B cell (primary cell): ENCODE measurements around the gene AGBL4. TPM values are rescaled to one million over a fixed set of nuclear protein-coding genes. Genes with fewer than 3 reads are reported as not detected.

ENCODE experiments used
- ATAC-seq: fragments of 200-7000 bp; cut with Tn5 transposase; one replicate; pipeline ENCODE4 v1.10.0; 2021; ENCODE audit warnings: low read depth, mild to moderate bottlenecking, moderate number of reproducible peaks, moderate library complexity
- CTCF ChIA-PET: fragments of 350-600 bp; sonication (Branson Sonifier 250); formaldehyde crosslinking; loops from one replicate; lab custom pipeline; 2021; ENCODE audit warnings: antibody characterized with exemption, inconsistent platforms; lab: Charles Lee
- POLR2A ChIA-PET: fragments of 350-600 bp; sonication (Branson Sonifier 250); formaldehyde crosslinking; loops from one replicate; lab custom pipeline; 2021; ENCODE audit warnings: antibody characterized with exemption; lab: Charles Lee
- DNase-seq: peaks from one replicate; pipeline ENCODE4 v3.0.0; 2013
- H2AFZ ChIP-seq: 2 replicates; pipeline ENCODE4 v1.6.1; 2012; ENCODE audit warnings: mild to moderate bottlenecking, low read depth, low read length; ENCODE audit not compliant: insufficient read depth, poor library complexity, severe bottlenecking
- H3K27ac ChIP-seq, 2 donors: 1 replicate in 1 of 2; 2 replicates in 1 of 2; pipeline ENCODE4 v1.5.1; 2012 to 2013; ENCODE audit warnings: low read length in 2 of 2, mild to moderate bottlenecking in 2 of 2, moderate library complexity in 1 of 2
- H3K27me3 ChIP-seq, 4 experiments: fragments of 200-600 bp in 1 of 4; sonication (generic) in 1 of 4; replicated peaks in 1 of 4; 1 replicate in 2 of 4; 2 replicates in 2 of 4; pipeline versions ENCODE4 v1.6.1 to v1.7.0; 2013 to 2016; ENCODE audit warnings: low read length in 3 of 4, mild to moderate bottlenecking in 2 of 4, mixed read lengths in 1 of 4, moderate library complexity in 1 of 4; ENCODE audit not compliant: insufficient read depth in 4 of 4, control insufficient read depth in 3 of 4; ENCODE audit errors: control extremely low read depth in 1 of 4
- H3K36me3 ChIP-seq, 2 experiments: replicated peaks in 1 of 2; 1 replicate in 1 of 2; 2 replicates in 1 of 2; pipeline versions ENCODE4 v1.6.1 to v1.7.1; 2013; ENCODE audit warnings: low read length in 1 of 2; ENCODE audit not compliant: insufficient read depth in 2 of 2, control insufficient read depth in 1 of 2; ENCODE audit errors: control extremely low read depth in 1 of 2, extremely low read depth in 1 of 2
- H3K4me1 ChIP-seq, 2 donors: fragments of 200-600 bp in 1 of 2; sonication (generic) in 1 of 2; 1 replicate in 1 of 2; 2 replicates in 1 of 2; pipeline versions ENCODE4 v1.5.1 to v1.6.1; 2013 to 2017; ENCODE audit warnings: low read length in 2 of 2; ENCODE audit not compliant: control insufficient read depth in 2 of 2, insufficient read depth in 2 of 2
- H3K4me2 ChIP-seq: replicated peaks from 2 replicates; pipeline ENCODE3; 2012; ENCODE audit warnings: mild to moderate bottlenecking, low read depth, low read length; ENCODE audit not compliant: poor library complexity, severe bottlenecking
- H3K4me3 ChIP-seq, 5 experiments: fragments of 200-600 bp in 1 of 5; sonication (generic) in 1 of 5; 1 replicate in 3 of 5; 2 replicates in 2 of 5; pipeline versions ENCODE4 v1.5.1 to v1.7.0; 2011 to 2016; ENCODE audit warnings: low read length in 4 of 5, mild to moderate bottlenecking in 4 of 5, low read depth in 2 of 5, control low read depth in 1 of 5, moderate library complexity in 1 of 5; ENCODE audit not compliant: insufficient read depth in 1 of 5; ENCODE audit errors: control extremely low read depth in 1 of 5, extremely low read depth in 1 of 5
- H3K79me2 ChIP-seq: fragments of 200-600 bp; sonication (generic); one replicate; pipeline ENCODE4 v1.6.0; 2016; ENCODE audit warnings: low read length; ENCODE audit not compliant: control insufficient read depth, insufficient read depth
- H3K9ac ChIP-seq: fragments of 200-600 bp; sonication (generic); 2 replicates; pipeline ENCODE4 v1.6.1; 2017; ENCODE audit warnings: mild to moderate bottlenecking, low read length, moderate library complexity
- H3K9me3 ChIP-seq, 3 donors: one replicate each; pipeline versions ENCODE4 v1.6.1 to v1.7.1; 2013; ENCODE audit warnings: low read length in 2 of 3; ENCODE audit not compliant: control insufficient read depth in 2 of 3, insufficient read depth in 1 of 3; ENCODE audit errors: control extremely low read depth in 1 of 3
- H4K20me1 ChIP-seq: 2 replicates; pipeline ENCODE4 v1.6.0; 2012; ENCODE audit warnings: mild to moderate bottlenecking, low read length; ENCODE audit not compliant: insufficient read depth, control insufficient read depth, poor library complexity, severe bottlenecking
- H3K27ac Mint-ChIP-seq: one replicate; pipeline ENCODE4 v1.8.0; 2021; ENCODE audit warnings: mixed read lengths
- H3K27me3 Mint-ChIP-seq: one replicate; pipeline ENCODE4 v1.8.0; 2021; ENCODE audit warnings: mixed read lengths
- H3K4me1 Mint-ChIP-seq: one replicate; pipeline ENCODE4 v1.8.0; 2021; ENCODE audit warnings: mixed read lengths
- H3K4me3 Mint-ChIP-seq: one replicate; pipeline ENCODE4 v1.8.0; 2021; ENCODE audit warnings: mixed read lengths
- H3K9me3 Mint-ChIP-seq: one replicate; pipeline ENCODE4 v1.8.0; 2022; ENCODE audit warnings: mixed read lengths; ENCODE audit not compliant: insufficient read depth
- CTCF ChIP-seq: fragments of 200-600 bp; IDR thresholded peaks from one replicate; pipeline ENCODE4 v1.8.0; 2022; ENCODE audit warnings: antibody characterized with exemption, mild to moderate bottlenecking
- EZH2 ChIP-seq: IDR thresholded peaks from 2 replicates; pipeline ENCODE4 v1.6.1; 2012; ENCODE audit warnings: borderline replicate concordance, low read depth, mild to moderate bottlenecking, moderate library complexity, low read length; ENCODE audit not compliant: insufficient read depth, poor library complexity, severe bottlenecking
- WGBS: methylation state at CpG from one replicate; pipeline ENCODE4 v1.1.5; 2013; ENCODE audit warnings: missing lambda C conversion rate; ENCODE audit not compliant: insufficient coverage; 5-methylcytosine and 5-hydroxymethylcytosine counted together
- intact Hi-C: fragments of 100-400 bp; cut with micrococcal nuclease; formaldehyde crosslinking; loops from one replicate; pipeline ENCODE4 v1.10.0; 2022
- polyA plus RNA-seq: library from polyadenylated mRNA; depleted of rRNA; stranded (reverse); fragments of >200 nt; gene quantifications from 2 replicates; pipeline ENCODE4 v1.2.3, GENCODE V29; 2012
- total RNA-seq, 2 donors: library from RNA; stranded (reverse); fragments of 120-200 nt in 1 of 2; gene quantifications; 1 replicate in 1 of 2; 2 replicates in 1 of 2; pipeline versions ENCODE4 v1.2.3 to v1.2.4, GENCODE V29; 2013 to 2022

The AGBL4 gene
- total and polyA plus RNA-seq, 2 donors (not counting 1 experiment from before 2014, with no cell fraction given), result 0.07 to 0.12 TPM

DNA sequence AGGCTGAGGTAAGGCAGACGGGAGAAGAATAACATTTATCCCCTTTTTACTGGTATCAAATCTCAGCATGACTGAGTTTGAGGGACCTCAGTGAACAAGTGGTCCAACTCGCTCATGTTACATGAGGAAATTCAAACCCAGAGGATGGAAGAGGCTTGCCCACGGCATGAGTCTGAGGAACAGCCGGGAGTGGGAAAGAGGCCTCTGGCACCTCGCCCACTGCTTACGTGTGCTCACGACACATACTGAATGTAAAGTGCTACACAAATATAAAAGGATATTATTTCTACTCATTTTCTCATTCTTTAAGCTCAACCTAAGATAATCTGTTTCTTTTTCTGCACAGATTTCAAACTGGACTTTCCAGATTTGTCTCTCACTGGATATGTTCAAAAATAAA lies 1261.8 kb downstream of the AGBL4 start:
- Mint-ChIP-seq H3K27me3 (no peaks in the 10 kb centered on the region), H3K4me1 (peaks cover 76% of the 10 kb centered on the region), H3K27ac (no peak overlapping the region), H3K4me3 (no peak overlapping the region), H3K9me3 (no peaks in the 10 kb centered on the region)
- CTCF ChIA-PET, result interaction anchor here (0.9 kb wide), 1 partner anchor 41 kb away, joined by 3 read pairs; no protein-coding TSS in a partner anchor
- no peak for DNase-seq
- H3K9me3 ChIP-seq, result no peaks in the 10 kb centered on the region
- intact Hi-C loops, result no loop called here
- WGBS, result 100% methylated on average over 1 of the region's 7 CpGs
- peaks cover 31 to 45% of the 10 kb centered on the region in 2 donors for H3K4me1 ChIP-seq
- no peak overlapping the region for H2AFZ ChIP-seq
- no peak overlapping the region for H3K4me2 ChIP-seq
- peaks cover 0 to 69% of the 10 kb centered on the region in 2 experiments for H3K36me3 ChIP-seq
- ATAC-seq, result no peak
- no peak overlapping the region for H3K27ac ChIP-seq
- no peak overlapping the region for H3K9ac ChIP-seq
- no peak for TF ChIP-seq EZH2
- no peak for TF ChIP-seq CTCF
- no peak overlapping the region for H3K4me3 ChIP-seq
- H4K20me1 ChIP-seq, result peaks cover 29% of the 10 kb centered on the region
- peaks cover 99% of the 10 kb centered on the region for H3K79me2 ChIP-seq
- no peaks in the 10 kb centered on the region for H3K27me3 ChIP-seq
- POLR2A ChIA-PET, result no interaction called here

GRCh38 chr1:48761411-48761810 lies 1262.3 kb downstream of the AGBL4 start:
- Mint-ChIP-seq H3K27me3 (no peaks in the 10 kb centered on the region), H3K27ac (no peak overlapping the region), H3K9me3 (no peaks in the 10 kb centered on the region), H3K4me1 (peaks cover 76% of the 10 kb centered on the region), H3K4me3 (no peak overlapping the region)
- Histone ChIP-seq H3K79me2 (peaks cover 99% of the 10 kb centered on the region), H4K20me1 (peaks cover 35% of the 10 kb centered on the region), H3K9ac (no peak overlapping the region), H3K27me3 (no peaks in the 10 kb centered on the region), H3K36me3 (peaks cover 0 to 70% of the 10 kb centered on the region in 2 experiments), H2AFZ (no peak overlapping the region), H3K27ac (no peak overlapping the region), H3K4me3 (no peak overlapping the region), H3K4me1 (peaks cover 30 to 45% of the 10 kb centered on the region in 2 donors), H3K9me3 (no peaks in the 10 kb centered on the region), H3K4me2 (peak overlapping the region; percentile 0)
- intact Hi-C loops, result no loop called here
- CTCF ChIA-PET, result interaction anchor here (0.8 to 1.3 kb wide), 6 partner anchors 11 to 85 kb away, joined by 3 to 9 read pairs (median 3); no protein-coding TSS in a partner anchor
- ATAC-seq (no peak), DNase-seq (no peak)
- POLR2A ChIA-PET, result no interaction called here
- TF ChIP-seq CTCF (no peak), EZH2 (no peak)
